Hepatocyte (in vitro differentiated cells): ENCODE results near the gene CELSR2.
A peak's percentile ranks its signal among the peaks of the same experiment; 100 is the strongest.

Experiments
- EZH2 ChIP-seq: fragments of 200-600 bp; sonication (generic); IDR thresholded peaks from 2 replicates; pipeline ENCODE4 v1.6.1; 2016; ENCODE audit warnings: antibody characterized with exemption, mild to moderate bottlenecking, borderline replicate concordance
- TF ChIP-seq, protein P1 (sequence below): fragments of 200-600 bp; sonication (generic); IDR thresholded peaks from 2 replicates; pipeline ENCODE4 v1.5.1; 2016; ENCODE audit warnings: antibody characterized with exemption, mild to moderate bottlenecking; ENCODE audit not compliant: poor library complexity

DNA sequence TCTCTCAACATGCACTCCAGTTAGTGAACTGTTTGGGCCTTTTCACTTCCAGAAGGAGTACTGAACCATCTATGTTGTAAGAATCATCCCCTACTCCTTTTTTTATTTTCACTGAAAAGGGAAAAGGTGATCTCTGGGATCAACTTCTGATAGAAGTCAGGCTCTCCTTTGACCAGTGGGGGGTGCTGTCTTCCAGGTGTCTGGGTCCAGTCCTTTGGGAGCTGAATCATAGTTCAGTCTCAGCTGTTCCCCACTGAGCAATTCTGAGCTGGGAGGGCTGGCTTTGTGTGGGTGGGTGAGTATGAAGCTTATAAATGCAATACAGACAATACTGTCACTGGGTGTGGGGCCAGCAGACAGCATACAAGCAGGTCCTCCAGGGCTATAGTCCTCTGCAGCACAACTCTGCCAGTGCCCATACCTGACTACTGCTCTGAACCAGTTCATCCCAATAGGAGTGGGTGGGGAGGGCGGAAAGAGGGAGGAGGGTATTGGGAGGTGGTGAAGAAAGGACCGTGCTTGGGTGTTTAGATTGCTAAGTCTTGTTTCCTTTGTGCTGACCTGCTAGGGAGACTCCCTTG, 48.1 kb upstream of the CELSR2 start:
- TF ChIP-seq, protein P1, sequence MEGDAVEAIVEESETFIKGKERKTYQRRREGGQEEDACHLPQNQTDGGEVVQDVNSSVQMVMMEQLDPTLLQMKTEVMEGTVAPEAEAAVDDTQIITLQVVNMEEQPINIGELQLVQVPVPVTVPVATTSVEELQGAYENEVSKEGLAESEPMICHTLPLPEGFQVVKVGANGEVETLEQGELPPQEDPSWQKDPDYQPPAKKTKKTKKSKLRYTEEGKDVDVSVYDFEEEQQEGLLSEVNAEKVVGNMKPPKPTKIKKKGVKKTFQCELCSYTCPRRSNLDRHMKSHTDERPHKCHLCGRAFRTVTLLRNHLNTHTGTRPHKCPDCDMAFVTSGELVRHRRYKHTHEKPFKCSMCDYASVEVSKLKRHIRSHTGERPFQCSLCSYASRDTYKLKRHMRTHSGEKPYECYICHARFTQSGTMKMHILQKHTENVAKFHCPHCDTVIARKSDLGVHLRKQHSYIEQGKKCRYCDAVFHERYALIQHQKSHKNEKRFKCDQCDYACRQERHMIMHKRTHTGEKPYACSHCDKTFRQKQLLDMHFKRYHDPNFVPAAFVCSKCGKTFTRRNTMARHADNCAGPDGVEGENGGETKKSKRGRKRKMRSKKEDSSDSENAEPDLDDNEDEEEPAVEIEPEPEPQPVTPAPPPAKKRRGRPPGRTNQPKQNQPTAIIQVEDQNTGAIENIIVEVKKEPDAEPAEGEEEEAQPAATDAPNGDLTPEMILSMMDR: peak; percentile 64
- no peak for TF ChIP-seq EZH2
